B cell (primary cell): ENCODE measurements around the gene EML1. TPM values are rescaled to one million over a fixed set of nuclear protein-coding genes. Genes with fewer than 3 reads are reported as not detected.

Experiments
- ATAC-seq: fragments of 200-7000 bp; cut with Tn5 transposase; one replicate; pipeline ENCODE4 v1.10.0; 2021; ENCODE audit warnings: low read depth, mild to moderate bottlenecking, moderate number of reproducible peaks, moderate library complexity
- CTCF ChIA-PET: fragments of 350-600 bp; sonication (Branson Sonifier 250); formaldehyde crosslinking; loops from one replicate; lab custom pipeline; 2021; ENCODE audit warnings: antibody characterized with exemption, inconsistent platforms; lab: Charles Lee
- POLR2A ChIA-PET: fragments of 350-600 bp; sonication (Branson Sonifier 250); formaldehyde crosslinking; loops from one replicate; lab custom pipeline; 2021; ENCODE audit warnings: antibody characterized with exemption; lab: Charles Lee
- DNase-seq: peaks from one replicate; pipeline ENCODE4 v3.0.0; 2013
- H2AFZ ChIP-seq: 2 replicates; pipeline ENCODE4 v1.6.1; 2012; ENCODE audit warnings: mild to moderate bottlenecking, low read depth, low read length; ENCODE audit not compliant: insufficient read depth, poor library complexity, severe bottlenecking
- H3K27ac ChIP-seq, 2 donors: 1 replicate in 1 of 2; 2 replicates in 1 of 2; pipeline ENCODE4 v1.5.1; 2012 to 2013; ENCODE audit warnings: low read length in 2 of 2, mild to moderate bottlenecking in 2 of 2, moderate library complexity in 1 of 2
- H3K27me3 ChIP-seq, 4 experiments: fragments of 200-600 bp in 1 of 4; sonication (generic) in 1 of 4; replicated peaks in 1 of 4; 1 replicate in 2 of 4; 2 replicates in 2 of 4; pipeline versions ENCODE4 v1.6.1 to v1.7.0; 2013 to 2016; ENCODE audit warnings: low read length in 3 of 4, mild to moderate bottlenecking in 2 of 4, mixed read lengths in 1 of 4, moderate library complexity in 1 of 4; ENCODE audit not compliant: insufficient read depth in 4 of 4, control insufficient read depth in 3 of 4; ENCODE audit errors: control extremely low read depth in 1 of 4
- H3K36me3 ChIP-seq, 2 experiments: replicated peaks in 1 of 2; 1 replicate in 1 of 2; 2 replicates in 1 of 2; pipeline versions ENCODE4 v1.6.1 to v1.7.1; 2013; ENCODE audit warnings: low read length in 1 of 2; ENCODE audit not compliant: insufficient read depth in 2 of 2, control insufficient read depth in 1 of 2; ENCODE audit errors: control extremely low read depth in 1 of 2, extremely low read depth in 1 of 2
- H3K4me1 ChIP-seq, 2 donors: fragments of 200-600 bp in 1 of 2; sonication (generic) in 1 of 2; 1 replicate in 1 of 2; 2 replicates in 1 of 2; pipeline versions ENCODE4 v1.5.1 to v1.6.1; 2013 to 2017; ENCODE audit warnings: low read length in 2 of 2; ENCODE audit not compliant: control insufficient read depth in 2 of 2, insufficient read depth in 2 of 2
- H3K4me2 ChIP-seq: replicated peaks from 2 replicates; pipeline ENCODE3; 2012; ENCODE audit warnings: mild to moderate bottlenecking, low read depth, low read length; ENCODE audit not compliant: poor library complexity, severe bottlenecking
- H3K4me3 ChIP-seq, 5 experiments: fragments of 200-600 bp in 1 of 5; sonication (generic) in 1 of 5; 1 replicate in 3 of 5; 2 replicates in 2 of 5; pipeline versions ENCODE4 v1.5.1 to v1.7.0; 2011 to 2016; ENCODE audit warnings: low read length in 4 of 5, mild to moderate bottlenecking in 4 of 5, low read depth in 2 of 5, control low read depth in 1 of 5, moderate library complexity in 1 of 5; ENCODE audit not compliant: insufficient read depth in 1 of 5; ENCODE audit errors: control extremely low read depth in 1 of 5, extremely low read depth in 1 of 5
- H3K79me2 ChIP-seq: fragments of 200-600 bp; sonication (generic); one replicate; pipeline ENCODE4 v1.6.0; 2016; ENCODE audit warnings: low read length; ENCODE audit not compliant: control insufficient read depth, insufficient read depth
- H3K9ac ChIP-seq: fragments of 200-600 bp; sonication (generic); 2 replicates; pipeline ENCODE4 v1.6.1; 2017; ENCODE audit warnings: mild to moderate bottlenecking, low read length, moderate library complexity
- H3K9me3 ChIP-seq, 3 donors: one replicate each; pipeline versions ENCODE4 v1.6.1 to v1.7.1; 2013; ENCODE audit warnings: low read length in 2 of 3; ENCODE audit not compliant: control insufficient read depth in 2 of 3, insufficient read depth in 1 of 3; ENCODE audit errors: control extremely low read depth in 1 of 3
- H4K20me1 ChIP-seq: 2 replicates; pipeline ENCODE4 v1.6.0; 2012; ENCODE audit warnings: mild to moderate bottlenecking, low read length; ENCODE audit not compliant: insufficient read depth, control insufficient read depth, poor library complexity, severe bottlenecking
- H3K27ac Mint-ChIP-seq: one replicate; pipeline ENCODE4 v1.8.0; 2021; ENCODE audit warnings: mixed read lengths
- H3K27me3 Mint-ChIP-seq: one replicate; pipeline ENCODE4 v1.8.0; 2021; ENCODE audit warnings: mixed read lengths
- H3K4me1 Mint-ChIP-seq: one replicate; pipeline ENCODE4 v1.8.0; 2021; ENCODE audit warnings: mixed read lengths
- H3K4me3 Mint-ChIP-seq: one replicate; pipeline ENCODE4 v1.8.0; 2021; ENCODE audit warnings: mixed read lengths
- H3K9me3 Mint-ChIP-seq: one replicate; pipeline ENCODE4 v1.8.0; 2022; ENCODE audit warnings: mixed read lengths; ENCODE audit not compliant: insufficient read depth
- EZH2 ChIP-seq: IDR thresholded peaks from 2 replicates; pipeline ENCODE4 v1.6.1; 2012; ENCODE audit warnings: borderline replicate concordance, low read depth, mild to moderate bottlenecking, moderate library complexity, low read length; ENCODE audit not compliant: insufficient read depth, poor library complexity, severe bottlenecking
- WGBS: methylation state at CpG from one replicate; pipeline ENCODE4 v1.1.5; 2013; ENCODE audit warnings: missing lambda C conversion rate; ENCODE audit not compliant: insufficient coverage; 5-methylcytosine and 5-hydroxymethylcytosine counted together
- intact Hi-C: fragments of 100-400 bp; cut with micrococcal nuclease; formaldehyde crosslinking; loops from one replicate; pipeline ENCODE4 v1.10.0; 2022
- polyA plus RNA-seq: library from polyadenylated mRNA; depleted of rRNA; stranded (reverse); fragments of >200 nt; gene quantifications from 2 replicates; pipeline ENCODE4 v1.2.3, GENCODE V29; 2012
- total RNA-seq, 2 donors: library from RNA; stranded (reverse); fragments of 120-200 nt in 1 of 2; gene quantifications; 1 replicate in 1 of 2; 2 replicates in 1 of 2; pipeline versions ENCODE4 v1.2.3 to v1.2.4, GENCODE V29; 2013 to 2022
- TF ChIP-seq, protein P1 (sequence below): fragments of 200-600 bp; IDR thresholded peaks from one replicate; pipeline ENCODE4 v1.8.0; 2022; ENCODE audit warnings: antibody characterized with exemption, mild to moderate bottlenecking

The EML1 gene
- total and polyA plus RNA-seq, 2 donors (not counting 1 experiment from before 2014, with no cell fraction given): not detected

DNA sequence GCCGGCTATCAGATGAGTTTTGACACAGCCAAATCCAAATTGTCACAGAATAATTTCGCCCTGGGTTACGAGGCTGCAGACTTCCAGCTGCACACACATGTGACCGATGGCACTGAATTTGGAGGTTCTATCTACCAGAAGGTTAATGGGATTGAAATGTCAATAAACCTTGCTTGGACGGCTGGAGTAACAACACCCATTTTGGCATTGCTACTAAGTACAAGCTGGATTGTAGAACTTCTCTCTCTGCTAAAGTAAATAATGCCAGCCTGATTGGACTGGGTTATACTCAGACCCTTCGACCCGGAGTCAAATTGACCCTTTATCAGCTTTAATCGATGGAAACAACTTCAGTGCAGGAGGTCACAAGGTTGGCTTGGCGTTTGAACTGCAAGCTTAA, 171.8 kb downstream of the EML1 start:
- peaks cover 0 to 26% (median 2%) of the 10 kb centered on the region in 4 experiments for H3K27me3 ChIP-seq
- H3K4me3 Mint-ChIP-seq: no peak overlapping the region
- ChIA-PET CTCF (interaction anchor here (0.9 kb wide), 1 partner anchor 17 kb away, joined by 3 read pairs; no protein-coding TSS in a partner anchor), POLR2A (no interaction called here)
- no peaks in the 10 kb centered on the region for H3K9me3 ChIP-seq
- no peaks in the 10 kb centered on the region for H3K4me1 Mint-ChIP-seq
- no peak overlapping the region for H3K27ac ChIP-seq
- H3K4me2 ChIP-seq: no peak overlapping the region
- no peak overlapping the region for H3K4me3 ChIP-seq
- H3K36me3 ChIP-seq: no peaks in the 10 kb centered on the region
- H3K4me1 ChIP-seq: no peaks in the 10 kb centered on the region
- DNase-seq (no peak), ATAC-seq (no peak)
- no peak for TF ChIP-seq EZH2
- TF ChIP-seq, protein P1, sequence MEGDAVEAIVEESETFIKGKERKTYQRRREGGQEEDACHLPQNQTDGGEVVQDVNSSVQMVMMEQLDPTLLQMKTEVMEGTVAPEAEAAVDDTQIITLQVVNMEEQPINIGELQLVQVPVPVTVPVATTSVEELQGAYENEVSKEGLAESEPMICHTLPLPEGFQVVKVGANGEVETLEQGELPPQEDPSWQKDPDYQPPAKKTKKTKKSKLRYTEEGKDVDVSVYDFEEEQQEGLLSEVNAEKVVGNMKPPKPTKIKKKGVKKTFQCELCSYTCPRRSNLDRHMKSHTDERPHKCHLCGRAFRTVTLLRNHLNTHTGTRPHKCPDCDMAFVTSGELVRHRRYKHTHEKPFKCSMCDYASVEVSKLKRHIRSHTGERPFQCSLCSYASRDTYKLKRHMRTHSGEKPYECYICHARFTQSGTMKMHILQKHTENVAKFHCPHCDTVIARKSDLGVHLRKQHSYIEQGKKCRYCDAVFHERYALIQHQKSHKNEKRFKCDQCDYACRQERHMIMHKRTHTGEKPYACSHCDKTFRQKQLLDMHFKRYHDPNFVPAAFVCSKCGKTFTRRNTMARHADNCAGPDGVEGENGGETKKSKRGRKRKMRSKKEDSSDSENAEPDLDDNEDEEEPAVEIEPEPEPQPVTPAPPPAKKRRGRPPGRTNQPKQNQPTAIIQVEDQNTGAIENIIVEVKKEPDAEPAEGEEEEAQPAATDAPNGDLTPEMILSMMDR: no peak
- H4K20me1 ChIP-seq: no peaks in the 10 kb centered on the region
- H3K27ac Mint-ChIP-seq: no peak overlapping the region
- no peaks in the 10 kb centered on the region for H3K9me3 Mint-ChIP-seq
- 97% methylated on average over 7 of the region's 9 CpGs for WGBS
- no peaks in the 10 kb centered on the region for H3K79me2 ChIP-seq
- intact Hi-C loops: no loop called here
- H3K27me3 Mint-ChIP-seq: peaks cover 54% of the 10 kb centered on the region
- H2AFZ ChIP-seq: no peak overlapping the region
- no peak overlapping the region for H3K9ac ChIP-seq

DNA sequence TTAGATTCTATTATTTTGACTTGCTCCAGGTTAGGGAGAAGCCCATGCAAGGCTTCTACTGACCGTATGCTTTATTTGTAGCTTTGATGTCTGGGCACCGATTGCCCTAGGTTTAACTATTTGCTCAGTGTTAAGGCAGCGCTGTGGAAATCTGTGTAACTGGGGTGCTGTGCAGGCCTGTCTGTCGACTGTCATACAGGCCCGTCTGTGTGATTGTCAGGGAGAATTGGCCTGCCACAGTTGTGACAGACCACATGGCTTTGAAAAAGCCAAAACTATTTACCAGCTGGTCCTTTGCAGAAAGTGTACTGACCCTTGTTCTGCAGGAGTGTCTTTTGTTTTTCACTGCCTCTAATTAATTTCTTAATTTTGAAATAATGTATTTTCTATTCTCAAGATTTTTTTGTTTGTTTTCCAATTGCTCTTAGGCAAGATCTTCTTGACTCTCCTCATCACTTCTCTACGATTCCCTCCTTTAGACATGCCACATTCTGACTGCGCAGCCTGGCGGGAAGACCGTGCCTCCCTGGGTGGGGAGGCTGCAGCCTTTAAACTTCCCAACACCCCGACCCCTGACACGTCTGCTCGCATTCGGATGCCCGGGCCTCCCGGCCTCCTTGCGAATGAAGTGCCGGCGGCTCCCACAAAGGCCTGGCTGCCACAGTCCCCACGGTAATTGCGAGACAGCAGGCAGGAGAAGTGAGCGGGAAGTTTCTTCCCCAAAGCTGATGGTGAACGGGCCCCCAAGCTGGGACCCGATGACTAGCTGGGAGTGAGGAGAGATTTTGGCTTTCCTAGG, 173.0 kb downstream of the EML1 start:
- CTCF ChIA-PET: interaction anchor here (0.9 kb wide), 1 partner anchor 18 kb away, joined by 3 read pairs; no protein-coding TSS in a partner anchor
- POLR2A ChIA-PET: no interaction called here
- intact Hi-C loops: no loop called here

More for the DNA sequence above, 173.0 kb downstream of the EML1 start:
- WGBS: 96% methylated on average over 23 of the region's 23 CpGs
- no peak for DNase-seq
- Mint-ChIP-seq H3K27ac (no peak overlapping the region), H3K9me3 (no peaks in the 10 kb centered on the region), H3K4me3 (no peak overlapping the region), H3K4me1 (peaks cover 3% of the 10 kb centered on the region), H3K27me3 (peaks cover 52% of the 10 kb centered on the region)
- Histone ChIP-seq H3K36me3 (no peaks in the 10 kb centered on the region), H3K4me1 (peaks cover 4% of the 10 kb centered on the region in 2 donors), H4K20me1 (no peaks in the 10 kb centered on the region), H3K27ac (no peak overlapping the region), H3K9ac (no peak overlapping the region), H3K4me2 (no peak overlapping the region), H2AFZ (no peak overlapping the region), H3K79me2 (no peaks in the 10 kb centered on the region), H3K9me3 (peaks cover 0 to 8% (median 0%) of the 10 kb centered on the region in 3 donors), H3K27me3 (peaks cover 0 to 36% (median 4%) of the 10 kb centered on the region in 4 experiments), H3K4me3 (no peak overlapping the region)
- TF ChIP-seq, protein P1: no peak
- TF ChIP-seq EZH2: no peak
- no peak for ATAC-seq
